ENCODE measurements around the gene TTC39A.
"Not testable (repeated sequence)": the region's sequence is repeated elsewhere in the genome, so short reads cannot be mapped to it uniquely, and the experiment has no call there.

Gene TTC39A

GRCh38 chr1:51253691-51254090, 76.7 kb downstream of the TTC39A start:
- no peak overlapping the region for H3K4me3 Mint-ChIP-seq

DNA sequence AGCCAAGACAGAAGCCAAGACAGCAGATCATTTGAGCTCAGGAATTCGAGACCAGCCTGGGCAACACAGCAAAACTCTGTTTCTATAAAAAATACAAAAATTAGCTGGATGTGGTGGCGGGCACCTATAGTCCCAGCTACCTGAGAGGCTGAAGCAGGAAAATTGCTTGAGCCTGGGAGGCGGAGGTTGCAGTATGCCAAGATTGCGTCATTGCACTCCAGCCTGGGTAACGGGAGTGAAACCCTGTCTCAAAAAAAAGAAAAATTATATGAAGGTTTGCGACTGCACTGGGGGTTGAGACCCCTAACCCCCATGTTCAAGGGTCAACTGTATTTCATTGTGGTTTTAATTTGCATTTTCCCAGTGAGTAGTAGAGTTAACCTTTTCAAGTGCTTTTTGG, 78.0 kb downstream of the TTC39A start:
- no peak overlapping the region for H3K4me3 Mint-ChIP-seq

More at GRCh38 chr1:51253691-51254090, 76.7 kb downstream of the TTC39A start:
- Mint-ChIP-seq H3K4me1 (ENCODE audit: low read depth) (peaks cover 51% of the 10 kb centered on the region), H3K27me3 (no peaks in the 10 kb centered on the region), H3K36me3 (peaks cover 5% of the 10 kb centered on the region), H3K9me3 (ENCODE audit: low read depth) (no peaks in the 10 kb centered on the region), H3K27ac (no peak overlapping the region)

GRCh38 chr1:51251165-51251564, 79.2 kb downstream of the TTC39A start:
- H3K36me3 Mint-ChIP-seq; H3K4me3 Mint-ChIP-seq; H3K9me3 Mint-ChIP-seq (ENCODE audit: low read depth); H3K27me3 Mint-ChIP-seq; H3K27ac Mint-ChIP-seq: not testable (repeated sequence)
- H3K4me1 Mint-ChIP-seq (ENCODE audit: low read depth): peaks cover 58% of the 10 kb centered on the region

More for the DNA sequence above, 78.0 kb downstream of the TTC39A start:
- Mint-ChIP-seq H3K36me3 (peaks cover 5% of the 10 kb centered on the region), H3K27me3 (no peaks in the 10 kb centered on the region), H3K9me3 (ENCODE audit: low read depth) (no peaks in the 10 kb centered on the region), H3K27ac (no peak overlapping the region), H3K4me1 (ENCODE audit: low read depth) (peaks cover 52% of the 10 kb centered on the region)

GRCh38 chr1:51250729-51251128, 79.6 kb downstream of the TTC39A start:
- H3K27ac Mint-ChIP-seq; H3K27me3 Mint-ChIP-seq; H3K9me3 Mint-ChIP-seq (ENCODE audit: low read depth); H3K36me3 Mint-ChIP-seq; H3K4me3 Mint-ChIP-seq: not testable (repeated sequence)
- H3K4me1 Mint-ChIP-seq (ENCODE audit: low read depth): peaks cover 58% of the 10 kb centered on the region

DNA sequence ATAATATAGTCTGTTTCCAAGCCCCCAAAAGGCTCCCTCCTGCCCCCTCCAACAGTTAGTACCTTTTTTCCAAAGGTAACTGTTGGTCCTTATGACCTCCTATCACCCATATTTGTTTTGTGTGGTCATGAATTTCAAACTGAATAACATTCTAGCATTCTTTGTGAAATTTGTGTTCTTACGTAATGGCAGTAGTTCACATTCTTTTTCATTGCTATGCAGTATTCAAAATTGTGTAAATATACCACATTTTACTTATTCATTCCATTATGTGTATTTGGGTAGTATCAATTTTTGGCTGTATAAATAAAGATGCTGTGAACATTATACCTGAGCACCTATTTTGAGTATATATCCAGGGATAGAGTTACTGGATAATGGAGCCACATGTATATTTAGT, 80.9 kb downstream of the TTC39A start:
- Mint-ChIP-seq H3K4me1 (ENCODE audit: low read depth) (peaks cover 62% of the 10 kb centered on the region), H3K27ac (no peak overlapping the region), H3K9me3 (ENCODE audit: low read depth) (no peaks in the 10 kb centered on the region), H3K27me3 (no peaks in the 10 kb centered on the region), H3K36me3 (peaks cover 6% of the 10 kb centered on the region), H3K4me3 (no peak overlapping the region)

DNA sequence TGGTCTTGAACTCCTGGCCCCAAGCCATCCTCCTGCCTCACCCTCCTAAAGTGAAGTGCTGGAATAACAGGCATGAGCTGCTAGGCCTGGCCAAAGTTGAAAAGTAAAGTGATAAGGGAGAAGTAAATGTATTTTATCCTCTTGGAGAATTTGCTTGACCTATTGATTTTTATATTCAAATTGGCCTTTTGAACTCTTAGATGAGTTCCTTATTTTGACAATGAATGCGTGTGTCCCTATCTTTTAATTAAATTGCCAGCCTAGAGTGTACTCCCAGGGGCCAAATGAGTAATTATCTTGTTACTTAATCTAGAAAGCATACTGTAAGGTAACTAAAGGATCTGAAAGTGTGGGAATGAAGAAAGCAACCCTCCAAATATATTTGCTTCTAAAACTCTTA, 82.9 kb downstream of the TTC39A start:
- Mint-ChIP-seq H3K4me1 (ENCODE audit: low read depth) (peaks cover 66% of the 10 kb centered on the region), H3K9me3 (ENCODE audit: low read depth) (no peaks in the 10 kb centered on the region), H3K27ac (no peak overlapping the region)

GRCh38 chr1:51247022-51247421, 83.3 kb downstream of the TTC39A start:
- Mint-ChIP-seq H3K27me3 (no peaks in the 10 kb centered on the region), H3K4me3 (no peak overlapping the region), H3K4me1 (ENCODE audit: low read depth) (peaks cover 64% of the 10 kb centered on the region), H3K36me3 (peaks cover 14% of the 10 kb centered on the region), H3K9me3 (ENCODE audit: low read depth) (no peaks in the 10 kb centered on the region), H3K27ac (no peak overlapping the region)

More for the DNA sequence above, 82.9 kb downstream of the TTC39A start:
- H3K27me3 Mint-ChIP-seq: no peaks in the 10 kb centered on the region
- peaks cover 15% of the 10 kb centered on the region for H3K36me3 Mint-ChIP-seq
- H3K4me3 Mint-ChIP-seq: no peak overlapping the region

- Mint-ChIP-seq H3K4me3 (no peak overlapping the region), H3K27ac (no peak overlapping the region), H3K9me3 (ENCODE audit: low read depth) (no peaks in the 10 kb centered on the region), H3K27me3 (no peaks in the 10 kb centered on the region), H3K4me1 (ENCODE audit: low read depth) (peaks cover 69% of the 10 kb centered on the region), H3K36me3 (peaks cover 14% of the 10 kb centered on the region)
Measured at GRCh38 chr1:51242546-51242945, 87.8 kb downstream of the TTC39A start.

GRCh38 chr1:51241119-51241518, 89.2 kb downstream of the TTC39A start:
- H3K9me3 Mint-ChIP-seq (ENCODE audit: low read depth): no peaks in the 10 kb centered on the region
- peaks cover 56% of the 10 kb centered on the region for H3K4me1 Mint-ChIP-seq (ENCODE audit: low read depth)
- no peaks in the 10 kb centered on the region for H3K27me3 Mint-ChIP-seq
- peak overlapping the region; percentile 30 for H3K4me3 Mint-ChIP-seq
- H3K27ac Mint-ChIP-seq: peak overlapping the region; percentile 34
- peaks cover 12% of the 10 kb centered on the region for H3K36me3 Mint-ChIP-seq

GRCh38 chr1:51240084-51240483, 90.3 kb downstream of the TTC39A start:
- H3K36me3 Mint-ChIP-seq: peaks cover 12% of the 10 kb centered on the region
- no peak overlapping the region for H3K27ac Mint-ChIP-seq
- peaks cover 58% of the 10 kb centered on the region for H3K4me1 Mint-ChIP-seq (ENCODE audit: low read depth)
- no peaks in the 10 kb centered on the region for H3K27me3 Mint-ChIP-seq
- H3K4me3 Mint-ChIP-seq: no peak overlapping the region
- H3K9me3 Mint-ChIP-seq (ENCODE audit: low read depth): no peaks in the 10 kb centered on the region

DNA sequence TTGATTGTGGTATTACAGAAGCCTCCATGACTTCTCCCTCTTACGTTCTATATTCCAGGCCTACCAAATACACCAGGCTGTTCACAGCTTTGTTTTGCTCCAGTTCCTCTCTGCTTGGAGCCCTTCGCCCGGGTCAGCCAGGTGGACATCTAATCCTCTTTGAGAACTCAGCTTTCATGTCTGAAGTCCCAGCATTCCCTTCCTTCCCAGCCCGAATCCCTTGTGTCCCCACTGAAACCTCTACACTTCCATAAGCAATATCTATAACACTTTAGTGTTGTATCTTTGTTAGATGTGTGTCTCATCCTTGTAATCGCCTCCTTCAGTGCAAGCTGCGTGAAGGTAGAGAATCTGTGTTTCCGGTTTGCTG, 92.3 kb downstream of the TTC39A start:
- Mint-ChIP-seq H3K36me3 (peaks cover 4% of the 10 kb centered on the region), H3K27ac (no peak overlapping the region), H3K27me3 (no peaks in the 10 kb centered on the region), H3K4me1 (ENCODE audit: low read depth) (peaks cover 54% of the 10 kb centered on the region), H3K9me3 (ENCODE audit: low read depth) (no peaks in the 10 kb centered on the region), H3K4me3 (no peak overlapping the region)

GRCh38 chr1:51237351-51238033, 92.9 kb downstream of the TTC39A start:
- H3K4me1 Mint-ChIP-seq (ENCODE audit: low read depth): peaks cover 49% of the 10 kb centered on the region
- H3K27me3 Mint-ChIP-seq: no peaks in the 10 kb centered on the region
- H3K4me3 Mint-ChIP-seq: no peak overlapping the region

More at GRCh38 chr1:51237351-51238033, 92.9 kb downstream of the TTC39A start:
- H3K27ac Mint-ChIP-seq: no peak overlapping the region
- H3K36me3 Mint-ChIP-seq: no peaks in the 10 kb centered on the region
- H3K9me3 Mint-ChIP-seq (ENCODE audit: low read depth): no peaks in the 10 kb centered on the region
